GM12801 (cell line): ENCODE measurements around the gene PCNX2.

Experiments
- TF ChIP-seq, protein P1 (sequence below): IDR thresholded peaks from one replicate; pipeline ENCODE4 v1.5.1; 2011; ENCODE audit warnings: control low read depth; ENCODE audit not compliant: insufficient read length; ENCODE audit errors: extremely low read depth

Gene PCNX2

DNA sequence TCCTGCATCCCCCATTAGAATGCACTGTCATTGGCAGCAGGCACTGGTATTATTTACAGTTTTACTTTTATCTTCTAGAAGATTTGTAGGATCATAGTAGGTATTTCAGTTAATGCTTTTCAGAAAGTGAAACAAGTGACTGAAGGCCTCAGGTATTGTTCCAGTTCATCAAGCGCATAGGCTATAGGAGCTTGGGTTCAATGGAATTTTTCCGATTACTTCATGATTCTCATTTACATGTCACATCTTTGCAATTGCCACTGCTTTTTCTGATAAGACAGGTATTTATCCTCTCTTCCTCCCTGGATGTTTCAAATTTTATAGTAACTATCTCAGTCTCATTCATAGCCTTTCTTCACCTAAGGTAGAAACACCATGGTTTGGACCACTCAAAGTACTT is 183.8 kb downstream of the PCNX2 start:
- TF ChIP-seq, protein P1, sequence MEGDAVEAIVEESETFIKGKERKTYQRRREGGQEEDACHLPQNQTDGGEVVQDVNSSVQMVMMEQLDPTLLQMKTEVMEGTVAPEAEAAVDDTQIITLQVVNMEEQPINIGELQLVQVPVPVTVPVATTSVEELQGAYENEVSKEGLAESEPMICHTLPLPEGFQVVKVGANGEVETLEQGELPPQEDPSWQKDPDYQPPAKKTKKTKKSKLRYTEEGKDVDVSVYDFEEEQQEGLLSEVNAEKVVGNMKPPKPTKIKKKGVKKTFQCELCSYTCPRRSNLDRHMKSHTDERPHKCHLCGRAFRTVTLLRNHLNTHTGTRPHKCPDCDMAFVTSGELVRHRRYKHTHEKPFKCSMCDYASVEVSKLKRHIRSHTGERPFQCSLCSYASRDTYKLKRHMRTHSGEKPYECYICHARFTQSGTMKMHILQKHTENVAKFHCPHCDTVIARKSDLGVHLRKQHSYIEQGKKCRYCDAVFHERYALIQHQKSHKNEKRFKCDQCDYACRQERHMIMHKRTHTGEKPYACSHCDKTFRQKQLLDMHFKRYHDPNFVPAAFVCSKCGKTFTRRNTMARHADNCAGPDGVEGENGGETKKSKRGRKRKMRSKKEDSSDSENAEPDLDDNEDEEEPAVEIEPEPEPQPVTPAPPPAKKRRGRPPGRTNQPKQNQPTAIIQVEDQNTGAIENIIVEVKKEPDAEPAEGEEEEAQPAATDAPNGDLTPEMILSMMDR, result no peak

DNA sequence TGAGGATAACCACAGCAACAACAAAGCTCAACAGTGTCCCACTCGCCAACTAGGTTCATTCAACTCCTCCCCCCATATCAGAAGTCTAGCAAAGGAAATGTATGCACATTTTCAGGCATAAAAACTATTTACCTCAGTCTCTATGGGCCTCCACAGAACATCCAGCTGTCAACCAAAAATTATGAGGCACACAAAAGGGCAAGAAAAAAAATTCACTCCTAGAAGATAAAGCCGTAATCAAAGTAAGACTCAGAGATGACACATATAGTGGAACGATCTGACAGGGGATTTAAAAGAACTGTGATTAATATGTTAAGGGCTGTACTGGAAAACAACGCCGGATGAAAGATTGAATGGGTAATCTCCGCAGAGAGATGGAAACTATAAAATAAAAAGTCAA is 186.4 kb downstream of the PCNX2 start:
- TF ChIP-seq, protein P1, result no peak

DNA sequence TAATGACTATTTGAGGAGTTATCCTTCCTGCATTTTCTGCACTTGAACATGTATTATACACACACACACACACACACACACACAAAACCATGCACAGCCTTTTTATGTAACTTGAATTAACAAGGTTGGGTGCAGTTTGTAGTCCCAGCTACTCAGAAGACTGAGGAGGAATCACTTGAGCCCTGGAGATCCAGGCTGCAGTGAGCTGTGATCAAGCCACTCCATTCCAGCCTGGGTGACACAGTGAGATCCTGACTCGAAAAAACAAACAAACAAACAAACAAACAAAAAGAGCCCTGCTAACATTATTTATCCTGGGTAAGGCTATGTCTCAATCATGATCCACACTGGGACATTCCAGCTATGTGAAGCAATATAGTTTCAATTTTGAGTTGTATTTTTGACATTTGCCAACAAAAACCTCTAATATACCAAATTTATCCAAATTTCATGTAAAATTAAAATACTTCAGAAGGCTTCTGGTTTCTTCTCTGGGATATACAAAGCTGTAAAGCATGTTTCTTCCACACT is 188.3 kb downstream of the PCNX2 start:
- TF ChIP-seq, protein P1, result no peak

DNA sequence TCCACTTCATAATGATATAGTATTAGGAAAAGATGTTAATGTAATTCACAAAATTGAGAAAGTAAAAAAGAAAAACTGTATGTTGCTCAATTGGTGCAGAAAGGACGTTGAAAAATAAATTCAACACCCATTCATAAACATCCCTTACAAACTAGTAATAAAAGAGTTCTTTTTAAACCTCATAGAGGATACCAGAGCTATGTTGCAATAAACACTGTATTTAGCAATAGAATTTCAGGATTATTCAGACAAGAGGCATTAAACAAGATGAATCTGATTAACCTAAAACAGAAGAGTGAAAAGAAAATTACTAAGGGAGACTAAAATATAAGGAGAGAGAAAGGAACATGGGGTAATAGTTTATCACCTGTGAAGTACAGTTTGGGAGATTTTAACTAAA is 190.3 kb downstream of the PCNX2 start:
- TF ChIP-seq, protein P1, result no peak

DNA sequence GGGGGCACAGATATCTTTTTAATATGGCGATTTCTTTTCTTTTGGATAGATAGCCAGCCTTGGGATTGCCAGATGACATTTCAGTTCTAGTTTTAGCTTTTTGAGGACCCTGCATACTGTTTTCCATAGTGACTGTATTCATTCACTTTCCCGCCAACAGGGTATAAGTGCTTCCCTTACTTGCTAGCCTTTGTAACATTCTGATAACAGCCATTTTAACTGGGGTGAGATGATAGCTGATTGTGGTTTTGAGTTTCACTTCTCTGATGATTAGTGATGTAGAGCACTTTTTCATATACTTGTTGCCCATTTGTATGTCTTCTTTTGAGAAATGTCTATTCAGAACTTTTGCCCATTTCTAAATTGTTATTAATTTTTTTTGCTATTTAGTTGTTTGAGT is 193.2 kb downstream of the PCNX2 start:
- TF ChIP-seq, protein P1, result no peak

DNA sequence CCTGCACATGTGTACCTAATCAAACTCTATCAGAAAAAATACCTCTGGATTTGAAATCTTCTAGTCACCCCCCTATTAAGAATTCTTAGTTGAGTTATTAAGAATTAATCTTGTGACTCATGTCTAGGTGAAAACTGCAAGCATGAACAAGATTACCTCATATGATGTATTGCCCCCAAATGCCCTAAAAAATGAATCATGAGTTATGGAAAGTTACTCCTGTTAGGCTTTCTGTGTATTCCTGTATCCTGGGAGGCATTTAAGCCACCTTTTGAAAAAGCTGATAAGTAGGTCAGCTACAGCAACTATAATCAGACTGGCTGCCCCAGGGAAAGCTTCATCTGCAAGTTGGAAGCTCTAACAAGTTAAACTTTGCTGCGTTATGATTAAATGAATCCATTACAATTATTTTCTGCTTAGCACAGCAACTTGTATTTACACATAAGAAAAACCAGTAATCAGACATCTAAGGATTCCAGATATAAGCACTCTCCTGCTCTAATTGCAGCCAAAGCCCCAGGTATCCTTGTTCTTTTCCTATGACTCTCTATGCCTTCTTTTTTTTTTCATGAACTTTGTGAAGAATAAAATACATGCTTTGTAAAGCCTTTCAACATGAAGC is 197.5 kb downstream of the PCNX2 start:
- TF ChIP-seq, protein P1, result no peak

DNA sequence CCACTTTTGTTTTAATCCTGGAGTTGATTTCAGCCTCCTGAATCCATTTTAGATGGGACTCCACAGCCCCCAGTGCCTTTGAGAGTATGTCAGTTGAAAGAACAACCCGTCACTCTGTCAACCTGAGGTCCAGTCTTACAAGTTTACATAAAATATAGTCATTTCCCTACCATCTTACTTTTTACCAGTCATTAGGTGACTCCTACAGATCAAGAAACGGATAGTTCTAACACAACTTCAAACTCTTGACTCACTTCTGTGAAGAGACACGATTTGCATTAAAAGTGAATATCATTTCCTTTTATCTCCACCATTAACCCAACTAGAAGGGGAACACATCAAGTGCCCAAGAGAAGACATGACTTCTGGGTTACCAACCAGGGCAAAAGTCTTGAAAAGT is 198.0 kb downstream of the PCNX2 start:
- TF ChIP-seq, protein P1, result no peak
